Measurements from ENCODE around the gene POU5F2. TPM values are rescaled to one million over a fixed set of nuclear protein-coding genes. Genes with fewer than 3 reads are reported as not detected.

Gene POU5F2
- total RNA-seq, 2 experiments from 2014 or later = 0.68 to 0.71 TPM

DNA sequence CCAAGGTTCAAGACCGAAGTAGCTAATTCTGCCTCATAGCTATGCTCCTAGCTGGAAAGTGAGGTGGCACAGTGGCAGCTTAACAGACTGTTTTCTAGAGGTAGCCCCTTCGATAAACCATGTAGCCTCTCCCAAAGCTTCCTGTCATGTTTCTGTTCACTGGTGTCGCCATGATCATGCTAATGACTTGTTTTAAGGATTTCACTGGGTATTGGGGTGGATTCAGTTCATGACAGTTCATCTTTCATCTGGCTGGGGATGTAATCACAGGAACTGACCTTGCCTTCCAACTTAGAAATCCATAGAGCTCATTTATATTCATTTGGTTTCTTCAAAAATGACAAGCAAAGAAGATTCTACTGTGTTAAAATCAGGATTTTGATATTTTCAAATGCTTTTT, 9.4 kb downstream of the POU5F2 start:
- ChIA-PET CTCF (no interaction called here), POLR2A (no interaction called here)
- H3K4me1 Mint-ChIP-seq = no peaks in the 10 kb centered on the region
- no peaks in the 10 kb centered on the region for H3K9me3 Mint-ChIP-seq
- no peak overlapping the region for H3K4me3 Mint-ChIP-seq
- no peaks in the 10 kb centered on the region for H3K36me3 Mint-ChIP-seq (ENCODE audit: low read depth)
- no peak for DNase-seq
- no peaks in the 10 kb centered on the region for H3K27me3 Mint-ChIP-seq
- no peak overlapping the region for H3K27ac Mint-ChIP-seq

DNA sequence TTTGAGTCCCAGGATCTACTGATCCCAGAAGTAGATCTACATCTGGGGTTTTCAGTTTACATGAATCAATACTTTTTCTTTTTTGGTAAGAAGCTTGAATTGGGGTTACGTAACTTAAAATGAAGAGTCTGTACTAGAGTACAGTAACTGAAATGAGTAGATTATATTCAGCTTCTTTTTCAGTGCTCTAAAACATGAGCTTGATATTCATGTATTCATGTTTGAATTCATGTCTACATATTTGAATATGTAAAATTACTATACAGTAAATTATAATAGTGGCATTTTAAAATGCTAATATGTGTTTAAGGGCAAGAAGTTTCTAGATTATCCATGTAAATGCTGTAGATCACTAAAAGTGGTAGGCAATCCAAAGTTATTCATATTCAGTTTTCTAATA, 14.8 kb downstream of the POU5F2 start:
- no peak overlapping the region for H3K27ac Mint-ChIP-seq
- DNase-seq = no peak
- CTCF ChIA-PET = no interaction called here

DNA sequence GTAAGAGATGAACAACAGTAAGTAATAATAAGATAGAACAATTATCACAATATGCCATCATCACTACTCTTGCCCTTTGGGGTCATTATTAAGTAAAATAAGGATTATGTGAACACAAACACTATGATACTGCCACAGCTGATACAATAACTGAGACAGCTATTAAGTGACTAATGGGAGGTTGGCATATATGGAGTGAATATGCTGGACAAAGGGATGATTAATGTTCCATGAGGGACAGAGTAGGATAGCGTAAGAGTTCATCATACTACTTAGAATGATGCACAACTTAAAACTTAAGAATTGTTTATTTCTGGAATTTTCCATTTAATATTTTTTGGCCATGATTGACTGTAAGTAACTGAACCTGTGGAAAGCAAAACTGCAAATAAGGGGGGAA, 16.6 kb downstream of the POU5F2 start:
- H3K36me3 Mint-ChIP-seq (ENCODE audit: low read depth) = no peaks in the 10 kb centered on the region
- no peaks in the 10 kb centered on the region for H3K27me3 Mint-ChIP-seq

More for the DNA sequence above, 14.8 kb downstream of the POU5F2 start:
- no peak overlapping the region for H3K4me3 Mint-ChIP-seq
- H3K4me1 Mint-ChIP-seq = no peaks in the 10 kb centered on the region
- no peaks in the 10 kb centered on the region for H3K27me3 Mint-ChIP-seq
- POLR2A ChIA-PET = no interaction called here
- H3K9me3 Mint-ChIP-seq = no peaks in the 10 kb centered on the region
- H3K36me3 Mint-ChIP-seq (ENCODE audit: low read depth) = no peaks in the 10 kb centered on the region

DNA sequence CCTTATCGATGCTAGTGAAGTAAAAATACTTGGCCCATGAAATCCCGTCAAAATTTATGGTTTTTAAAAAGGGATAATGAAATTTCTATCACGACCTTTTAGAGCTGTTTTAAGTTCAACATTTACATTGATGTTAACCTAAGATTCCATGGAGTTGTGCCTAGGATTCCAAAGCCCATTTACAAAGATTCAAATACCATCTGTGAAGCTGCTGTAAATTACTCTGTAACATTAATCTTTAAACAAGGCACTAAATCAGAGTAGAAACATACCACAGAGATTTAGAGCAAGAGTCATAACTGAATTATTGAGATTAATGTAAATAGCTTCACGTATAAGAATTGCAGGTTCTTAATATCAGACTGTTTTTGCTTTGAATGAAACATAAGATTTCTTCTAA, 17.7 kb downstream of the POU5F2 start:
- POLR2A ChIA-PET = no interaction called here
- Mint-ChIP-seq H3K4me3 (no peak overlapping the region), H3K4me1 (peaks cover 2% of the 10 kb centered on the region), H3K36me3 (ENCODE audit: low read depth) (no peaks in the 10 kb centered on the region), H3K27me3 (no peaks in the 10 kb centered on the region), H3K9me3 (no peaks in the 10 kb centered on the region), H3K27ac (no peak overlapping the region)
- CTCF ChIA-PET = no interaction called here
- no peak for DNase-seq

More for the DNA sequence above, 16.6 kb downstream of the POU5F2 start:
- CTCF ChIA-PET = no interaction called here
- Mint-ChIP-seq H3K4me3 (no peak overlapping the region), H3K27ac (no peak overlapping the region), H3K9me3 (no peaks in the 10 kb centered on the region), H3K4me1 (peaks cover 2% of the 10 kb centered on the region)
- POLR2A ChIA-PET = no interaction called here
- no peak for DNase-seq

DNA sequence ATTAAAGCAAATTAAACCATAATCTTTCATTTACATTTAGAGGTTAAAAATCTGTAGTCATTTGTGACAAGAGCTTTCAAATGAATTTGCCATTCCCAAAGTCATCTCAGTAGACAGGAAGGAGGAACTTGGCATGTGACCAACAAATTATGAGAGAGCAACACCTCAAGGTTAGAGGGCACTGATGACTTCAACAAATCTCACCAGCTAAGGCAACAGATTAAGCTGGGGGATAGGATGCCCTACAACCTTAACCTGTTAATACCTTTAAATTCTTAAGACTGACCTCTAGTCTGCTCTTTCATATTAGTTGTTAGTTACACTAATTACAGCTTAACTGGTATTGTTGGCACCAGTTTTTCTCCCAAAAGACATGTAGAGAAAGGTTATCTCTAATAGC, 18.4 kb downstream of the POU5F2 start:
- POLR2A ChIA-PET = no interaction called here
- no peaks in the 10 kb centered on the region for H3K9me3 Mint-ChIP-seq
- H3K27ac Mint-ChIP-seq = no peak overlapping the region
- no peak overlapping the region for H3K4me3 Mint-ChIP-seq
- H3K36me3 Mint-ChIP-seq (ENCODE audit: low read depth) = no peaks in the 10 kb centered on the region
- H3K27me3 Mint-ChIP-seq = no peaks in the 10 kb centered on the region
- CTCF ChIA-PET = no interaction called here
- no peak for DNase-seq
- peaks cover 2% of the 10 kb centered on the region for H3K4me1 Mint-ChIP-seq

DNA sequence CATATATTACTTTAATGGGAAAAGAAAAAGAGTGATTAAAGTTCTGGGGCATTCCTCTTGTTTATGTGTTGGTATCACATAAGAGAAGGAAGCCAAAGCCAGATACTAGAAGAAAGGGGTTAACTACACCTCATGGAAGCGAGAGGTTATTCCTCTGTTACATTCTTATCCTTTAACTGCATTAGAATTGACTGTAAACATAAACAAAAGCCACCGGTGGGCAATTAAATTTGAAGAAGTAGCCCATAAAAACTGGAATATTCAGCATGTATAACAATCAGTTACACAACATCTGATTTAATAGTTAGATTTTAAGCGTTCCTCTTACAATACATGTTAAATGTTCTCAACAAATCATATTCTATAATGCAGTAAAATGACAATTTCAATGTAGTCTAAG, 18.8 kb downstream of the POU5F2 start:
- Mint-ChIP-seq H3K27me3 (no peaks in the 10 kb centered on the region), H3K4me3 (no peak overlapping the region), H3K4me1 (peaks cover 2% of the 10 kb centered on the region), H3K9me3 (no peaks in the 10 kb centered on the region), H3K36me3 (ENCODE audit: low read depth) (no peaks in the 10 kb centered on the region), H3K27ac (no peak overlapping the region)
- DNase-seq = no peak
- ChIA-PET CTCF (no interaction called here), POLR2A (no interaction called here)

DNA sequence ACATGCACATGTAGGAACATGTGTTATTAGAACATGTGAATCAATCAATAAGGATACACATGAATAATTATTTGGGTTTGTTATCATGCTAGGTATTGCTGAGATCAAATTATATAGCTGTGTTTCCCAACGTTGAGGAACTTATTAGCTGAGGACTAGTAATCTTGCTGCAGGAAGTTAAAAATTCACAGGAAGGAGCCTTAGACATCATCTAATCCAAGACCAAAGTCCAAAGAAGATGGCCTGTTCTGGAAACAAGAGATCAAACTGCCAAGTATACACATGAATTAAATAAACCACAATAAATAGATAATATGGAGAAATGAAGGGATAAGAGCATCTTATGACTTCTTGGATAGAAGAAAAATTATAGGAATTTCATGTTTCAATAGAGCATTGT, 19.9 kb downstream of the POU5F2 start:
- H3K27me3 Mint-ChIP-seq = no peaks in the 10 kb centered on the region
- peaks cover 4% of the 10 kb centered on the region for H3K4me1 Mint-ChIP-seq
- H3K27ac Mint-ChIP-seq = no peak overlapping the region
- POLR2A ChIA-PET = no interaction called here
- H3K9me3 Mint-ChIP-seq = no peaks in the 10 kb centered on the region
- no peaks in the 10 kb centered on the region for H3K36me3 Mint-ChIP-seq (ENCODE audit: low read depth)
- no peak overlapping the region for H3K4me3 Mint-ChIP-seq
- no peak for DNase-seq
- CTCF ChIA-PET = no interaction called here

DNA sequence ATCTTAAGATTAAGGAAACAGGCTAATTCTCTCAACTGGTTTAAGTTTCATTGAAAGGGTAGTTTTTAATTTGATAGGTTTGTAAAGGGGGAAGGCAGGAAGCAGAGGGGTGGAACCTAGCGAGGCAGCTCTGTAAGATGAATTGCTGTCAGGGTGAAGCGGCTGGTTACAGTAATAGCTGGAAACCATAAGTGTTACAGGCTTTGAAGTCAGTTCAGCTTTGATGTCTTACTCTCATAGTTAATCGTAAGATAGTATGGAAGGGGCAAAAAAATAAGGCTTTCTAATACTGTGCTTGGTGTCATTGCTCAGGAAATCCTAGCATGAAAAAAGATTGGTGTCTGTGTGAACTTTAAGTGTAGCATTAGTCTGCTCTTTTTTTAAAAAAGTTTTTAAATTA, 20.3 kb downstream of the POU5F2 start:
- Mint-ChIP-seq H3K9me3 (no peaks in the 10 kb centered on the region), H3K4me3 (no peak overlapping the region), H3K27ac (no peak overlapping the region), H3K36me3 (ENCODE audit: low read depth) (no peaks in the 10 kb centered on the region), H3K27me3 (no peaks in the 10 kb centered on the region), H3K4me1 (peaks cover 4% of the 10 kb centered on the region)
- POLR2A ChIA-PET = no interaction called here
- DNase-seq = no peak
- CTCF ChIA-PET = no interaction called here

DNA sequence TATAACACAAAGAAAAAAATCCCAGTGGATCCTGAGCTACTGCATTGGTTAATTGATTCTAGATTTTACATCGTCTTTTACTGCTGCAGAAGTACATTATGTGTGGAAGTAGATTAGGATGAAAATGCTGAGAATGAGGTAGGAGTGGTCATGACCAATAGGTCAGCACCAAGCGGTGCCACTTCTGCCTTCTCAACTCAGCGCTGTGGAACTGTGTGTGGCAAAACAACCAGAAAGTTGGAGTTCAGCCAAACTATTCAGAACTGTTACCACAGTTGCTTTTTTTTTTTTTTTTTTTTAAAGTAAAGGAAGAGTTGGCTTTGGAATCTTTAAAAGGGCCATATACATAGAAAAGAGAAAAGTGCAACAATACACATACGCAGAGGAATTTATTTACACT, 24.2 kb downstream of the POU5F2 start:
- no peaks in the 10 kb centered on the region for H3K9me3 Mint-ChIP-seq
- no peaks in the 10 kb centered on the region for H3K36me3 Mint-ChIP-seq (ENCODE audit: low read depth)
- no peaks in the 10 kb centered on the region for H3K27me3 Mint-ChIP-seq
- ChIA-PET CTCF (no interaction called here), POLR2A (no interaction called here)
- H3K27ac Mint-ChIP-seq = no peak overlapping the region
- peaks cover 8% of the 10 kb centered on the region for H3K4me1 Mint-ChIP-seq
- DNase-seq = no peak
- H3K4me3 Mint-ChIP-seq = no peak overlapping the region

DNA sequence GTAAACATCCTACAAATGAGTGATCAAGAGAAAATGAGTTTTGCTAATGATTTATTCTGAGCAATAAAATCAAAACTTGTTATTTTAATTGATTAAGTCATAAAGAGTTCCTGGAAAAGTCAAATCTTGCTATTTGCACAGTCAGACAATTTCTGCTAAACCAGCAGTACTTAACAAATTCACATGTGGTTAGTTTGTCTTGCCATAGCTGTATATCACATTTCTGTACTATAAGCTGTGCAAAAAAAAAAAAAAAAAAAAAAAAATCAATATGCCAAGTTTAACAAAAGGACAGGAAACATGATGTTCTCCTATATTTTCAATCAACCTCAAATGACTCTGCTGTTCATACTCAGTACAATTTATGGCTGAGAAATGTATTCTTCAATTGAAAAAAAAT, 24.9 kb downstream of the POU5F2 start:
- POLR2A ChIA-PET = no interaction called here
- CTCF ChIA-PET = no interaction called here
- no peak overlapping the region for H3K27ac Mint-ChIP-seq

DNA sequence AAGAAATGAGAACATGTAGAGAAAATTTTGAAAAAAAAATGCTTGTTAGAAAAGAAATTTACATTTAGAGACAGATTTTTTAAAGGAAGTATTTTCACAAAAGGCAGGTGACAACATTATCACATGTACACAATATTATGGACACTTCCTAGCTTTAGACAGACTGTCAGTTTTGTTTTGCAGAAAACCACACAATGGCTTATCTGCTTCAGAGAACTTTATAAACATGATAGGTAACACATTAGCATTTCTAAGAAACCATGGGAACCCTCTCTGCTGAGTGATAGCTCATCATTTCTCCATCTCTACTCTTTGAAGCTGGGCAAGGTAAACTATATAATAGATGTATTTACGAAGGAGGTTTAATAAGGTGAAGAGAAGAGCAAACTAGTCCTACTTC, 25.6 kb downstream of the POU5F2 start:
- Mint-ChIP-seq H3K27me3 (no peaks in the 10 kb centered on the region), H3K9me3 (no peaks in the 10 kb centered on the region), H3K4me3 (no peak overlapping the region), H3K4me1 (peaks cover 6% of the 10 kb centered on the region), H3K27ac (no peak overlapping the region), H3K36me3 (ENCODE audit: low read depth) (no peaks in the 10 kb centered on the region)
- ChIA-PET POLR2A (interaction anchor here (0.5 kb wide), 1 partner anchor 24 kb away, joined by 3 read pairs; no protein-coding TSS in a partner anchor), CTCF (no interaction called here)
- no peak for DNase-seq

More for the DNA sequence above, 24.9 kb downstream of the POU5F2 start:
- Mint-ChIP-seq H3K4me3 (no peak overlapping the region), H3K36me3 (ENCODE audit: low read depth) (no peaks in the 10 kb centered on the region), H3K4me1 (peaks cover 8% of the 10 kb centered on the region), H3K9me3 (no peaks in the 10 kb centered on the region), H3K27me3 (no peaks in the 10 kb centered on the region)
- no peak for DNase-seq

DNA sequence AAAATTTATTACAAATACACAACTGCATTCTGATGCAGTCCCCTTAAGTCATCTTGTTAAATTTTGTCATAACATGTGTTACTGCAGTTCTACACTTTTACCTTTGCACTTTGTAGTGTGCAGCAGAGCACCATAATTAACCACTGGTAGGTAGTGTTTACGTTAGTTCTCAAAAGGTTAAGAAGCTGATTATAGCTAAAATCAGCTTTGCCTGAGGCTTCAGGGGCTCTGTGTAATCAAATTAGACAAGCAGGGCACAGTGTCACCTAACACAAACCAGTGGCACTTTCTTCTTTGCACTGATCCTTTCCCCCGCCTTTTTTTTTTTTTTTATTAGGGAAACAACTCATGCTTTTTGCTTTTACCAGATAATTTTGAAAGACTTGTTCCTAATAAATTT, 26.1 kb downstream of the POU5F2 start:
- H3K9me3 Mint-ChIP-seq = no peaks in the 10 kb centered on the region
- no peaks in the 10 kb centered on the region for H3K27me3 Mint-ChIP-seq
- H3K27ac Mint-ChIP-seq = no peak overlapping the region
- no peaks in the 10 kb centered on the region for H3K36me3 Mint-ChIP-seq (ENCODE audit: low read depth)
- ChIA-PET CTCF (no interaction called here), POLR2A (interaction anchor here (0.5 kb wide), 1 partner anchor 24 kb away, joined by 3 read pairs; no protein-coding TSS in a partner anchor)
- H3K4me1 Mint-ChIP-seq = peaks cover 6% of the 10 kb centered on the region
- no peak overlapping the region for H3K4me3 Mint-ChIP-seq
- DNase-seq = no peak

DNA sequence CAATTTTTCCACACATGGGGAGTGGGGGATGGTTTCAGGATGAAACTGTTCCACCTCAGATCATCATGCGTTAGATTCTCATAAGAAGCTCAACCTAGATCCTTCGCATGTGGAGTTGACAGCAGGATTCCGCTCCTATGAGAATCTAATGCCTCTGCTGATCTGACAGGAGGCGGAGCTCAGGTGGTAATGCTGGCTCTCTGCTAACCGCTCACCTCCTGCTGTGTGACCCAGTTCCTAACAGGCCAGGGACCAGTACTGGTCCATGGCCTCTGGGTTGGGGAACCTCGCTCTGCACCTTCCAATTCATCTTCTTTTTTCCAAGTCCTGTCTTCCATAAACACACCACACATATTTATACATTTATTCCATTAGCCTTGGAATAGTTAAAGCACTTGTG, 33.0 kb downstream of the POU5F2 start:
- Mint-ChIP-seq H3K9me3 (no peaks in the 10 kb centered on the region), H3K4me1 (no peaks in the 10 kb centered on the region), H3K36me3 (ENCODE audit: low read depth) (no peaks in the 10 kb centered on the region), H3K27me3 (no peaks in the 10 kb centered on the region), H3K27ac (no peak overlapping the region), H3K4me3 (no peak overlapping the region)
- DNase-seq = no peak
- POLR2A ChIA-PET = no interaction called here
- CTCF ChIA-PET = no interaction called here

DNA sequence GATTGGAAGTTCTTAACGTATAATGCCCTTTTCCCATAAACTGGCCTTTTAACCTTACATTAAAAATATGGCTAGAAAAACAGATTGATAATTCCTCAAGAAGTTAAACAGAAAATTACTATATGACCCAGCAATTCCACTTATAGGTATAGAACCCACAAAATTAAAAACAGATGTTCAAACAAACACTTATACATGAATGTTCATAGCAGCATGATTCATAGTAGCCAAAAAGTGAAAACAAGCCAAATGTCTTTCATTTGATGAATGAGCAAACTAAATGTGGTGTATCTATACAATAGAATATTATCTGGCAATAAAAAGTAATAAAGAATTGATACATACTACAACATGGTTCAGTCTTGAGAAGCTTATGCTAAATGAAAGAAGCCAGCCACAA, 35.5 kb downstream of the POU5F2 start:
- no peaks in the 10 kb centered on the region for H3K36me3 Mint-ChIP-seq (ENCODE audit: low read depth)
- H3K9me3 Mint-ChIP-seq = no peaks in the 10 kb centered on the region
- POLR2A ChIA-PET = no interaction called here
- no peaks in the 10 kb centered on the region for H3K4me1 Mint-ChIP-seq
- CTCF ChIA-PET = no interaction called here
- H3K27me3 Mint-ChIP-seq = no peaks in the 10 kb centered on the region
- DNase-seq = no peak
- H3K27ac Mint-ChIP-seq = no peak overlapping the region
- no peak overlapping the region for H3K4me3 Mint-ChIP-seq

DNA sequence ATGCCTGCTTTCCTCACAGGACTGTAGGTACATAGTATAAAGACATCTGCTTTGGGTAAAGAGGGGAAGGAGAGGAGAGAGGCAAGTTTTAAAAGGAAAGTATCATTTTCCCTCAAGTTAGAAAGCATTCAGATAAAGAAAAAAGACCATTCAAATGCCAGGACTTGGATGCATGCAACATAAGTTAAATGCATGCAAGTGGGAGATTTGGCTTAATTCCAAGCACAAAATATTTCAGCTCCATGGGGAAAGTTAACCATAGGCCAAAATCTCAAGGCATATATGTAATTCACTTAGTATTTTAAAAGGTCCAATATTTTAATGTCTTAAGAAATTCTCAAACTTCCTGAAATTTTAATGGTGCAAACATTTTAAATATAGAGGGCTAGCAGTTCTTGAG, 36.4 kb downstream of the POU5F2 start:
- CTCF ChIA-PET = interaction anchor here (1.0 kb wide), 1 partner anchor 84 kb away, joined by 3 read pairs; no protein-coding TSS in a partner anchor
- no peaks in the 10 kb centered on the region for H3K4me1 Mint-ChIP-seq
- H3K27me3 Mint-ChIP-seq = no peaks in the 10 kb centered on the region
- no peaks in the 10 kb centered on the region for H3K9me3 Mint-ChIP-seq
- DNase-seq = no peak
- POLR2A ChIA-PET = no interaction called here
- H3K4me3 Mint-ChIP-seq = no peak overlapping the region
- no peak overlapping the region for H3K27ac Mint-ChIP-seq
- no peaks in the 10 kb centered on the region for H3K36me3 Mint-ChIP-seq (ENCODE audit: low read depth)

All from activated CD4-positive, alpha-beta memory T cell treated with anti-CD3 and anti-CD28 coated beads, Interleukin-2, amount 10 ng/mL, durations not matched to agents 7 days and 5 days (primary cell).